IPS-NIHi7 (cell line): Measurements from ENCODE around the gene MOSPD3.
"Not testable (repeated sequence)": the region's sequence is repeated elsewhere in the genome, so short reads cannot be mapped to it uniquely, and the experiment has no call there.

ENCODE experiments used
- DNase-seq: peaks from one replicate; pipeline ENCODE4 v3.0.0; 2012; ENCODE audit warnings: mixed read lengths; ENCODE audit errors: extremely low spot score

The MOSPD3 gene

DNA sequence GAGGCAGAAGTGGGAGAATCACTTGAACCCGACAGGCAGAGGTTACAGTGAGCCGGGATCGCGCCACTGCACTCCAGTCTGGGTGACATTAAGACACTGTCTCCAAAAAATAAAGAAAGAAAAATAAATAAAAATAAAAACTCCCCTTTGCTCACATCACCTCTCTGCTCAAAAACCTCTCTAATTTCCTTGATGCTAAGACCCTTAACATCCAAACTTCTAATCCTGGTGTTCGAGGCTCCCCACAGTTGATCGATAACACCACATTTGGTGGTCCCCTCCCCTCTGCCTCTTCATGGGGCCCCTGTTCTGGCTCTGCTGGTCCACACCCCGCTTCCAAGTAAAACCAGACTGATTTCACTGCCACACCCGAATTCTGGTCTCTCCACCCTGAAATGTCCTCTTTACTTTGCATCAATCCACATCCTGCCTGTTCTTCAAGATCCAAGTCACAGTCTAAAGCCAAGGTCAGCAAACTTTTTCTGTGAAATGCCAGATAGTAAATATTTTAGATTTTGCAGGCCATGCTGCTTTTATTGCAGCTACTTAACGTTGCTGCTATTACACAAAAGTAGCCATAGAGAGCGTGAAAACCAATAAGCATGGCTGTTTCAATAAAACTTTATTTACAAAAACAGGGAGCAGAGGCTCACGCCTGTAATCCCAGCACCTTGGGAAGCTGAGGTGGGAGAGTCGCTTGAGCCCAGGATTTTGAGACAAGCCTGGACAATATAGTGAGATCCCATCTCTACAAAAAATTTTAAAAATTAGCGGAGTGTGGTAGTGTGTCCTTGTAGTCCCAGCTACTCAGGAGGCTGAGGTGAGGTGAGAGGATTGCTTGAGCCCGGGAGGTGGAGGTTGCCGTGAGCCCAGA lies 11.8 kb downstream of the MOSPD3 start:
- no peak for DNase-seq

DNA sequence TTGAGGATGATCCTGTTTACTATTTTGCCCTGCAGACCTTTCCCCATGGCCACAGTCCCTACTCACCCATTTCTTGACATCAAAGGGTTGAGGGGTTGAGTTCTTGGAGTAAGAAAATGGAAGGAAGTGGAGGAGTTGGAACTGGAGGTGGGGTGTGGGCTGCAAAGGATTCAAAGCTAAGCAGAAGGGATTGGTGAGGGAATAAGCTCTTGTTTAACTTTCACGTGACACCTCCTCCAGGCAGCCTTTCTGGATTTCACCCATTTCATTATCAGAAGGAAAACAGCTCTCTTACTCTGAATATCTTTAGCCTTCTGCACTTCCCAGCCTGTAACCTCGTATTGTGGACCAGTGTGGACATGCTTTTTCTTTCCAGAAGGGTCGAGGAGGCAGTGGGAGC lies 13.7 kb downstream of the MOSPD3 start:
- no peak for DNase-seq

DNA sequence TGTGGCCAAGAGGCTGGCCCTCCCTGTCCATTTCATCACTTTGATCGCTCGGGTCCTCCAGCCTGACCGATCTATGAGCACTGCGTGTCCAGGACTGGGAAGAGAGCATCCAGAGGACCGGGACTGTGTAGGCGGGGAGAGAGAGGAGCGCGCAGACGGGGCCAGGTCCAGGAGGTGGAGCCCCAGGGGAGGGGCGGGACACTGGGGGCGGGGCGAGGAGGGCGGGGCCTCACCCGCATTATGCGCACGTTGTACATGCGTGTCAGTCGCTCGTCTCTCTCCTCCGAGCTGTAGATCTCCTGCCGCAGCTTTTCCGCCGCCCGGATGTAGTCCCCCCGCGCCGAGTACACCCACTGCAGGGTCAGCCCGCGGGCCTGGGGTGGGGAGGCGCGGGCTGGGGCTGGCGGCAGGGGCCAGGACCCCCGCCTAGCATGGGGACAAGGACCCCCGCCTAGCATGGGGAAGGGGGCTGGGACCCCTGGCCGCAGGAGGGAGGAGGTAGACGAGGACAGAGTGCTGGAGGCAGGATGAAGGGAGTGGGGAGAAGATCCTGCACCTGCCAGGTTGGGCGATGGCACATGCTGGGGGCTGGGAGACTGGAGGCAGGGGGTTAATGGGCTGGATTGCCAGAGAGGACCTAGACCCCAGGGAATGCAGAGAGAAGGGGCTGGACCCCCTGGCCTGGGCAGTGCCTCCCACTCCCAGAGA lies 14.3 kb downstream of the MOSPD3 start:
- DNase-seq: peak; percentile 97

GRCh38 chr7:100627238-100627549 lies 14.9 kb downstream of the MOSPD3 start:
- no peak for DNase-seq

DNA sequence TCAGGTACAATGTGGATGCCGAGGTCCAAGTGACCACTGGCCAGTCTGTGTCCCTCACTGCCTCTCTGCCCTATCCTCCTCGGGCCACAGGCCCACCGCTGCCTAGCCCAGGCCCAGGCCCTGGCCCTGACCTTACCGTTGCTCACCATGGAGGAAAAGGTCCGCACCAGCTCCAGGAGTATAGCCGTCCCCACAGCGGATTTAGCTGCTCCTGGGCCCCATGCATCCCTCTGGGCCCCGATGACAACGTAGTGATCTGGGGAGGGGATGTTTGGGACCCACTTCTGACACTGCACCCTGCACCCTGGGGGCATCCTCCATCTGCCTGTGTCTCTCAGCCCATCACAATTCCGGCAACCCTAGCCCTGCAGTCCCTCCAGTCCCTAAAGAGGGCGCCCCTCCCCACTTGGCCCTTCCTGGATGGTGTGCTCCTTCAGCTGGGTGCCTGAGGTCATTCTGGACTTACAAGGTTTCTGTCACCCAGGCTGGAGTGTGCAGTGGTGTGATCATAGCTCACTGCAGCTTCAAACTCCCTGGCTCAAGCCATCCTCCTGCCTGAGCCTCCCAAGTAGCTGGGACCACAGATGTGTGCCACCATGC lies 16.9 kb downstream of the MOSPD3 start:
- peak; percentile 86 for DNase-seq

GRCh38 chr7:100630066-100630465 lies 17.7 kb downstream of the MOSPD3 start:
- DNase-seq: no peak

GRCh38 chr7:100632951-100633717 lies 20.8 kb downstream of the MOSPD3 start:
- peak; percentile 64 for DNase-seq

- no peak for DNase-seq
Measured at GRCh38 chr7:100639995-100640516, 27.7 kb downstream of the MOSPD3 start.

DNA sequence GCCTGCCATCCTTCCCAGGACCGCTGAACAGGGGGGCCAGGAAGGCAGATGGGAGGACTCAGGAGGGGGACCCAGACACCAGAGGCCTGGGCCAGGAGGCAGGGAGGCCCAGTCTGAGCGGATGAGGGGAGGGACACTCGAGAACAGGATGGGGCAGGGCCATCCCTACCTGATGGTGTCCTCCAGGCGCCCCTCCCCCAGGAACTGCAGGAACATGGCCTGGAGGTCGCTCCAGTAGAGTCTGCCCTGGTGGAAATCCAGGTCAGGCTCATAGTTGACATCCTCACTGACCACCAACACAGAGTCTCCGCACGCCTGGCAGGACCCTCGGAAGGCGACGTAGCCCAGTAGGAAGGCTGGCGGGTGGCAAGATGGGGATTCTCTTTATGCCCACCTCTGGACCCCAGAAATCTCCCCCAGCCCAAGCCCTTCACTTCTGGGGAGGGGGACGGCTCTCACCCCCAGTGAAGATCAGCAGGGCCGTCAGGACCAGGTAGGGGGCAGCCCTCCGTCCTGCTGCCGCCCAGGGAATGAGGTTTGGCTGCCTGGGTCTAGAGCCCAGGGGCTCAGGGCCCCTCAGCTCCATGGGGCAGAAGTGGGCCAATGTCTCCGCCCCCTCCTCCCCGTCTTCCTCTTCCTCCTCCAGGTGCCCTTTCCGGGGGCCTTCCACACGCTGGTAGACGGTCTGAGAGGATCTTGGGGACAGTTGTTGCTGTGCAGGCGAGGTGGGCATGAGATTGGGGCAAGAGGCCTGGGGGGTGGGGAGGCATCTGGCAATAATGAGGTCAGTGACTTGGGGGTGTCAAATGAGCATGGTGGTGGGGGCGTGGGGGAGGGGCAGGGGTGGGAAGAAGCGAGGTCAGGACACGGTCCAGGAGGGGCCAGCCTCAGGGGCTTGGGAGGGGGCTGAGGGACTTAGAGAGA lies 28.4 kb downstream of the MOSPD3 start:
- no peak for DNase-seq

DNA sequence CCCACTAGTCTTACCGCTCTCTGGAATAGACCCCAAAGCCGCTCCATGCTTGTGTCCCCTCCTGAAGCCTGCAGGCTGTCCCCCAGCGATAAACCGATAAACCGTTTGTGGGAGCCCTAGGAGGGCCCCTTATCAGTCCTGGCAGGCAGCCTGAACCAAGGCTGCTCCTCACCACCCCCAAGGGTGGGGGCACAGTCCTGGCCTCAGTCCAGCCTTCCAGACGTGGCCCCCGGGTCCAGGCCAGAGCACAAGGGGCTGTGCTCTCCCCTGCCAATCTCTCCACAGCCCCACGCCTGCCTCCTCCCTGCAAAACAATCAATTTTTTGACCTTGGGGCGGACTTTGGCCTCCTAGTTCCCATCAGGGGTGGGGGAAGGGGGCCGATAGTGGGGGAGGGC lies 29.1 kb downstream of the MOSPD3 start, which contains the start of gene TFR2:
TSS of gene TFR2 (minus strand) at position 90 of the 397 bp plus-strand sequence. CDS start at position 47, 43 bp downstream.
- DNase-seq: no peak

GRCh38 chr7:100641860-100642533 lies 29.7 kb downstream of the MOSPD3 start:
- DNase-seq: no peak

DNA sequence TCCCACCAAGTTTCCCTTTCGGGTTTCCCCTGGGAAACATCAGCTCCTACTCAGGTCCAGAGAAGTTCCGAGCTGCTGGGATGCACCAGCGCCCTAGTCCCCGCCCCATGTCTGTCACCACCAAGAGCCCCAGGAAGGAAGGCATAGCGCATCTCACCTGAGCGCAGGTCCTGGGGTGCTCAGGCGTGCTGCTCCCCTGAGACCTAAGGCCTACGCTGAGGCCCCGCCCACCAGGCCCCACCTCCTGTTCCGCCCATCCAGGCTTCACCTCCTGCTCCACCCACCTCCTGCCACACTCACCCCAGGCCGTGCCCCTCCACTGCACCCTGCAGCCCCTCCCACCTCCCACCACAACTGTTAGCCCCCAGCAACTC lies 30.2 kb downstream of the MOSPD3 start:
- DNase-seq: peak; percentile 82

GRCh38 chr7:100649826-100650565 lies 37.7 kb downstream of the MOSPD3 start:
- DNase-seq: no peak

DNA sequence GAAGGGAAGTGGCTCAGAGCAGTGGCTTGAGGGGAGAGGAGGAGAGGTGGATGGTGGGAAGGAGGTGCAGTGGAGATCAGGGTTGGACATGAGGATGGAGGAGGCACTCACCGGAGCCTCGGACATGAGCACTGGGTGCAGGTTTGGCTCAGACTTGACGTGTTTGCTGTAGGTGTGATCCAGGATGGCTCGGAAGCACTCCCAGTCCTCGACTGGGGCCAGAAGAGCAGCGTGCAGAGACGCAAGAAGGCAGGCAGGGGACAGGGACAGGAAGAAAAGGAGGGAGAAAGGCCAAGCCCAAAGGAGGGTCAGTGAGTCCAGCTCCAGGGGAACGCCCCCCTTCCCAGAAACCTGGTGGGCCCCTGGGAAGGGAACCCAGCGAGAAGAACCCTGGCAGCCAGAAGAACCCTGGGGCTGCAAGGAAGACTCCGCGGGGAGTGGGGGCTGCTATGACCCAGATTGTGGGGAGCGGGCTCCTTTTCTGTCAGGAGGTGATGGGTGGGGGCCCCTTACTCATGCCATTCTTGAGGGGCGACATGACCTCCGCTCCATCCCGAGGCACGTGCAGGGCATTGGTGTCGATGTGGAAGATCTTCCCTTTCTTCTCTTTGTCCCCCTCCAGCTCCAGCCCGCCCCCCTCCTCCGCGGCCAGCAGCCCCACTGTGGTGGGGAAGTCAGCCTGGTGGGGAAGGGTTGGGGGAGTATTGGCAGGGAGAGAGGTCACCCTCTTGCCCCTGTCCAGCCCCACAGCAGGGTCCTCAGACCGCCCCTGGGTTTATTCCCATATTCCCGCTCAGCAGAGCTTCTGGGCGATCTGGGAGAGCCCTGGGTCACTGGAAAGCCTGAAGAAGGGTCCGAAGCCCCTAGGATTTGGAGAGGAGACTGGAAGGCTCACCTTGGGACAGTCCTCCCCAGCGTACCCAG lies 42.8 kb downstream of the MOSPD3 start:
- no peak for DNase-seq

DNA sequence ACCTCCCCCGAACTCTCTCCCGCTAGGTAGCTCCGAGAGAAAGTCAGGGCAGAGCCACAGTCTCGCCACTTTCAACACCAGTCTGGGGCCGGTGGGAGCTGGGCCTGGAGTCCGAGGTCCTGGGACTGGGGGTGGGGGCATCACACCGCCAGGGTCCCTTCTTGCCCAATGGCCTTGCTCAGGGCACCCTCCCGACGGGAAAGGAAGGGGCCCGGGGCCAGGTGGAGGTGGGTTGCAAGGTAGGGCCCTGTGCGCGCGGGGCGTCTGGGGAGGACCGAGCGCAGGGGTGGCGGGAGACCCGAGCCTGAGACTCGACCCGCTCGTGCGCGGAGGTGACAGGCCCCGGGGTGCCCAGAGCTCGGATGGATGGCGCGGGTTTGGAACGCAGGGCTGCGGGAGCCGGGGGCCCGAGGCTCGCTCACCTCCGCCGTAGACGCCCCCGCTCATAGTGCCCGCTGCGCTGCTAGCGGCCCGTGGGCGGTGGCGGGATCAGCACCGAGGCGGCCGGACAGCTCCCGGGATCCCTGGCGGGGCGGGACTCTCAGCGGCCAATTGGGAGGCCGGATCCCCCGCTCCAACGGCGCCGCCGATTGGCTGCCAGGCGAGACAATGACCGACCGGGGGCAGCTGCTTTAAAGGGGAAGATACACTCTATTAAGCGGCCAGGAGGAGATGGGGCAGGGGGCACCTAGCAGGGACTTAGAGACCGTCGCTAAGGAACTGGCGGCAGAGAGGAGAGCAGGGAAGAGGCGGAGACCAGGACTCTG lies 43.8 kb downstream of the MOSPD3 start, which contains the start of gene ACTL6B:
TSS of gene ACTL6B (minus strand) at position 541 of the 767 bp plus-strand sequence. CDS start at position 447, 94 bp downstream.
- DNase-seq: peak; percentile 100

GRCh38 chr7:100662194-100662776 lies 49.9 kb downstream of the MOSPD3 start:
- not testable (repeated sequence) for DNase-seq
